Astrocyte of the spinal cord (primary cell): ENCODE results near the gene LDLR.
"Not testable (repeated sequence)": the region's sequence is repeated elsewhere in the genome, so short reads cannot be mapped to it uniquely, and the experiment has no call there.

Experiments
- DNase-seq: peaks from one replicate; pipeline ENCODE4 v3.0.0; 2011; ENCODE audit warnings: low read depth, low spot score
- H3K4me3 ChIP-seq: 2 replicates; pipeline ENCODE4 v1.5.1; 2011; ENCODE audit warnings: low read depth, mild to moderate bottlenecking, low read length, moderate library complexity
- CTCF ChIP-seq: IDR thresholded peaks from 2 replicates; pipeline ENCODE4 v1.5.1; 2012; ENCODE audit warnings: low read depth, mild to moderate bottlenecking, low read length, inconsistent platforms
- in situ Hi-C: cut with HindIII; loops from 2 replicates; pipeline ENCODE4 v1.10.0; 2017; ENCODE audit warnings: low sequenced_read_pairs

The LDLR gene

DNA sequence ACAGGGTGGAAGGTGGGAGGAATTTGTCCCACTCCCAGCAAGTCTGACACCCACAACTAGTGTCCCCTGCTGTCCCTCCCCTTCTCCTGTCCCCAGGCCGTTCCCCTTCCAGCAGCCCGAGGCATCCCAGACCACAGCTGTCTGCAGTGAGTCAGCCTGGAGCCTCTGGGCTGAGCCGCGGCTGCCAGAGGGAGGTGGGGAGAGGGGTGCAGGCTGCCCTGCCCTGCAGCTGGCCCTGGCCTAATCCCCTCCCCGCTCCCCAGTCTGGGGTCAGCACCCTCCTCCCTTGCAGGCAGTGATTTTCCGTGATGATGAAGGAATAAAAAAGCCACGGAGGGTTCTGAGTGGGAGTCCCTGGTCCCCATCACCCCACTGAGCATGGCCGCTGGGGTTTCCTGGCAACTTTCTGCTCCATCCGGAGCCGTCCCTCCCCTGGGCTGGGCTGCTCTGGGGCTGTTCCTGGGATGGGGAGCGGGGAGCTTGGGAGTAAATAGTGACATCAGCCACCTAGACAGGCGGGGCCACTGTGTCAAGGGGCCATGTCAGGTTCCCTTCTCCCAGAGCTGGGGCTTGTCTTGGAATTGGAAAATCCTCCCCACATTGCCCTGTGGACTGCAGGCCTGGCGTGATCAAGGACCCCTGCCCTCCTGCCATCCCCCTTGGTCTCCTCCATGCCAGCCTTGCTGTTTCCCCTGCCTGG is 49.5 kb downstream of the LDLR start:
- DNase-seq = peak; percentile 81
- in situ Hi-C loops = no loop called here
- no peak overlapping the region for H3K4me3 ChIP-seq
- TF ChIP-seq CTCF = peak; percentile 5

- H3K4me3 ChIP-seq, DNase-seq, in situ Hi-C loops: not testable (repeated sequence)
Observed at GRCh38 chr19:11140023-11140538, 50.8 kb downstream of the LDLR start.

- no peak for DNase-seq
- in situ Hi-C loops = no loop called here
Observed at GRCh38 chr19:11140896-11141295, 51.6 kb downstream of the LDLR start.

GRCh38 chr19:11141937-11142527 is 52.8 kb downstream of the LDLR start:
- DNase-seq = no peak
- no peak overlapping the region for H3K4me3 ChIP-seq

More at GRCh38 chr19:11140896-11141295, 51.6 kb downstream of the LDLR start:
- TF ChIP-seq CTCF = no peak
- H3K4me3 ChIP-seq = no peak overlapping the region

GRCh38 chr19:11142528-11143171 is 53.4 kb downstream of the LDLR start:
- in situ Hi-C loops = no loop called here
- no peak for TF ChIP-seq CTCF
- DNase-seq = peak; percentile 96
- H3K4me3 ChIP-seq = no peak overlapping the region

More at GRCh38 chr19:11141937-11142527, 52.8 kb downstream of the LDLR start:
- in situ Hi-C loops = no loop called here
- peak; percentile 31 for TF ChIP-seq CTCF

GRCh38 chr19:11145536-11145924 is 56.3 kb downstream of the LDLR start:
- H3K4me3 ChIP-seq = no peak overlapping the region
- in situ Hi-C loops = no loop called here
- TF ChIP-seq CTCF = no peak
- no peak for DNase-seq

DNA sequence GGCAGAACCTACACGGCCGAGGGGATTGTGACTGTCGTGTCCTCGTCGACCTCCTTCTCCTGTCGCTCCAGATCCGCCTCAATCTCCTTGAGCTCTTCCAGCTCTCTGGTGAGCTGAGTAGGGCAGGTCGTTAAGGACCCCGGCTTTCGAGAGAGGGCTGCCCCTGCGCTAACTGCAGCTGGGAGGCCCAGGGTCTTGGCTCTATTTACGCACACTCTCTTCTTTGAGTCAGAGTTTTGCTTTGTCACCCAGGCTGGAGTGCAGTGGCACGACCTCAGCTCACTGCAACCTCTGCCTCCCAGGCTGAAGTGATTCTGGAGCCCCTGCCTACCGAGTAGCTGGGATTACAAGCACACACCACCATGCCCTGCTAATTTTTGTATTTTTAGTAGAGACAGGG is 58.7 kb downstream of the LDLR start:
- in situ Hi-C loops = no loop called here
- no peak overlapping the region for H3K4me3 ChIP-seq
- DNase-seq = no peak
- no peak for TF ChIP-seq CTCF
